CD4-positive, alpha-beta T cell treated with Interleukin-1 beta for 1 hour (primary cell): ENCODE results near the gene MAST4.
"Not testable (repeated sequence)": the region's sequence is repeated elsewhere in the genome, so short reads cannot be mapped to it uniquely, and the experiment has no call there.

Source experiments
- DNase-seq, 2 donors: peaks; one replicate each; pipeline ENCODE4 v3.0.0-alpha.2; 2020 to 2022

MAST4 gene

GRCh38 chr5:66652818-66653217 is 56.6 kb downstream of the MAST4 start:
- no peak for DNase-seq

DNA sequence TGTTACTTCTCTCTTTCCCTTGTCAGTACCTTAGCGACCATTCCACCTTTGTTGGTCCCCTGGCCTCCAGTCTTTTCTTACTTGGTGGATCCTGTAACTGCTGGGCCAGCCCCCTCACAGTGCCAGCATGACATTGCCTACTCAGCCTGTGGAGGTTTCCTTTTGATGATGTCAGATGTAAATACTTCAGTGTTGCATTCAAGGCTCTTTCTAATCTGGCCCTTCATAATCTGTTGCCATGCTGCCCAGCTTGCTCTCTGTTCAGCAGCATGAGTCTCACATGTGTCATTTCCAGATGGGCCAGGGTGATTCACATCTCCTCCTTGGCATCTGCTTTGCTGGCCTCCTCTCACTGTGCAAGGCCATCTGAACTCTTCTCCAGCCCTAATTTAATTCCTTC is 57.1 kb downstream of the MAST4 start:
- no peak for DNase-seq

DNA sequence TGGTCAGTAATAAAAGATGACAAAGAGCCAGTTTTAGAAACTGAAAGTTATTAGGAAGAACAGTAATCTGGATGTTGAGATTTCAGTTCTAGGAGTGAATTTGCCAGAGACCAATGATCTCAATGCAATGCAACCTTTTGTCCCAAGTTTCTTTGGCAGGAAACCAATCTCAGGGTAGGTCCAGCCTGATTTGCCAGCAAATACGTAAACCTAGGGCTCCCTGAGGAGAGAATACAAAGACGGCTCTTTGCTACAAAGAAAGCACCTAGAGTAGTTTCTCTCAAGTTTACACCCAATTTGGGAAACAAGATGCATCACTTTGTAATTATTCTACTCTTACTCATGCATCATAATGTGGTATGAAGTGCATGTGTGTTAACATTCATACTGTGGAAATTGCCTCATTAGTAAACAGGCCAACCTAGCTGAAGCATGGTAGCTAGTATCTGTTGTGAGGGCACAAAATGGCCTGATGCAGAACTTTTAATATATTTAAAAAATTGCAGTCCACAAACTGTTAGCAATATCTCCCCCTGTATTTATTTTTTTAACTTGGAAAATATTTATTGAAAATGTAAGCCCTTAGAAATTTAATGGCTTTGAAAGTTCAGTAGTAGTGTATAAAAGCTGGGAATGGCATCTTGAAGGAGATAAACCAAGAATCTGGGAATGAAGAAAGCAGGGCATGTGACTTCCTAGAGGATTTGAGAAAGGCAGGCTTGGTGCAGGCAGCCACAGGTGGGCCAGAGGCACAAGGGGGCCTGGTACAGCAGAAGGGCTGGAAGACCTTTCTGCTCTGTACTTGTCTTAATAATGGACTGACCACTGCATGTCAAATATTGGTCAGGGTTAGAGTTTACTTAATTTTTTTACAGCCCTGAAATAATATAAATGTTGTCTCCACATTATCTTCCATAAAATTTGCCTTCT is 59.5 kb downstream of the MAST4 start:
- no peak for DNase-seq

DNA sequence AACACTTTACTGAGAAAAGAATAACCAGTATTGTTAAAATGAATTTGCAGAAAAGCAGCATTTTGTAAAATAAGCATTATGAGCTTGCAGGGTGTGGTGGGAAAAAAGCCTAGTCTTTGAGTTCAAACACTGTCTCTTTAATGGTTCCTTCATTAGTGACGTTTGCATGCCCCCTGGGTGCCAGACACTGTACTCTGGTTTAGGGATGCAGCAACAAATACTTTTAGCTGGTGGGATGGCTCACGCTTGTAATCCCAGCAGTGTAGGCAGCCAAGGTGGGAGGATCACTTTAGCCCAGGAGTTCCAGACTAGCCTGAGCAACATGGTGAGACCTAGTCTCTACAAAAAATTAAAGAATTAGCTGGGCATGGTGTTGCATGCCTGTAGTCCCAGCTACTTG is 62.3 kb downstream of the MAST4 start:
- DNase-seq: no peak

DNA sequence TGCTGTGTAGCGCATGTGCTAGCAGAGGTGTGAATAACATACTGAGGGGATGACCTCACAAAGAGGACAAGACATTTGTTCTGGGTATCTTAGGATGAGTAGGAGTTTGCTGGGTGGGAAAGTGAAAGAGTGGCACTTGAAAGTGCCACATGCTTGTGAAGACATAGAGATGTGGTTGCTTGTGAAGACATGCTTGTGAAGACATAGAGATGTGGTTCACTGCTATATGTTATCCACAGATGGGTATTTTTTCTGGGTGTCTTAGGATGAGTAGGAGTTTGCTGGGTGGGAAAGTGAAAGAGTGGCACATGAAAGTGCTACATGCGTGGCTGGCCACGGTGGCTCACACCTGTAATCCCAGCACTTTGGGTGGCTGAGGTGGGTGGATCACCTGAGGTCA is 63.6 kb downstream of the MAST4 start:
- DNase-seq: no peak

- no peak for DNase-seq
Observed at GRCh38 chr5:66660396-66660795, 64.2 kb downstream of the MAST4 start.

- DNase-seq: no peak
Observed at GRCh38 chr5:66661149-66661548, 65.0 kb downstream of the MAST4 start.

DNA sequence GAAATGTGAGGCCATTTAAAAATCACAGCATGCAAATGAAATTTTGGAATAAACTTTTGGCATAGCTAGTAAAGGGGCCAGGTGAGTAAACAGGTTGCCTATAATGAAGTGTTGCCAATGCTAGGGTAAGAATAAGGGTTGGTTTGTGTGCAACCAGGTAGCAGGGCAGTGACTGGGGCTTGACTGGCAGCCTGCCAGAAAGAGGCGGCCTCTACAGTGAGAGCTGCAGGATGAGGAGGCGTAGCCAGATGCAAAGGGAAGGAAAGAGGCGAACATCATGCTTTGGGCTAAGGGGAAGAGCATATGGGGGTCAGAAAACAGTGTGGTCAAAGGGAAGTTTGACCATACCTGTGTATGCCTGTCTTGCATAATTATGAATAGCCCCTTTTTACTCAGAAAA is 70.6 kb downstream of the MAST4 start:
- no peak for DNase-seq

GRCh38 chr5:66669086-66669861 is 73.1 kb downstream of the MAST4 start:
- no peak for DNase-seq

DNA sequence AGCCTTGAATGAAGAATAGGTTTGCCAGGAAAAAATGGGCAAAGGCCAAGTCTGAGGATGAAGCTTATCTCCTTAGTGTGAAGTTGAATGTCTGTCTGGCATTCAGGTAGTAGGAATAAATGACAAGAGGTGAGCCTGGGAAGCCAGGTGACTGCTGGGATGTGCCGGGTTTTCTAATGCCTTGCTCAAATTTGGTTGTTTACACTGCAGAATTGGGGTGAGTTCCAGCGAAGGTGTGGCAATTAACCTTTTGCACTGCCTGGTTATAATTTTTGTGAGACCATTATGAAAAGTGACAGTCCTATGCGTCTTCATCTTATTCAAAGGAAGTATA is 73.6 kb downstream of the MAST4 start:
- DNase-seq: no peak

- DNase-seq: no peak
Observed at GRCh38 chr5:66671305-66671704, 75.1 kb downstream of the MAST4 start.

- no peak for DNase-seq
Observed at GRCh38 chr5:66674802-66675201, 78.6 kb downstream of the MAST4 start.

DNA sequence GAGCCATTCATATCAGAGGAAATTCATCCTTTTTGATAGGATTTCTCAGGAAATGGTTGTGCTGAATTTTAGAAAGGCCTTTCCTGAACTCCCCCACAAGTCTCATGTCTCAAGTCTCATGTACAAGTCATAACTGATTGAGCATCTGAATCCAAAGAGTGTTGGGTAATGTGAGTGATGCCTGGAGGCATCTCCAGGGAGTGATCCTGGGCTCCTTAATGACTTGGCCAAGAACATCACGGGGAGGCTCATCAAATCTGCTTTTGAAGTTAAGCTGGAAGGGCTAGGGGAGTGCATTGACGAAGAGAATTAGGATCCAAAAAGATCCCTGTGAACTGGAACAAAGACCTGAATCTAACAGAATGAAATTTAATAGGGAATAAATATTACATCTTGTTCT is 79.2 kb downstream of the MAST4 start:
- DNase-seq: no peak

DNA sequence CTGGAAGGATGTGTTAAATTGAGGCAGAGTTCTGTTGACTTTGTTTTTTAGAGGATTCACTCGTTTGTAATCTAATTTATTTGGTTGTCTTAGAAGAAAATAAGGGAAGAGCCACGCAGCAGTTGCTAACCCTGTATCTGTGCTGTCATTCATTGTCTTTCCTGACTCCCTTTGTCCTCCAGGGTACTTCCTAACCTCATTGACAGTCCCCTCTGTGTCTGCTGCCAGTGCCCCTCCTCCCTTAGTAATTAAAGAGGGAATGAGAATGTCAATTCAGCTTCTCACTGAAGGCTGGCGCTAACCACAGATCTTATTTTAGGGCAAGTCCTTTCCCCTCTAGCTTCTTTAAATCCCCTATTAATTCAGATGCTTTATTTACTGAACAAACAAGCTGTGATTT is 84.0 kb downstream of the MAST4 start:
- DNase-seq: no peak

DNA sequence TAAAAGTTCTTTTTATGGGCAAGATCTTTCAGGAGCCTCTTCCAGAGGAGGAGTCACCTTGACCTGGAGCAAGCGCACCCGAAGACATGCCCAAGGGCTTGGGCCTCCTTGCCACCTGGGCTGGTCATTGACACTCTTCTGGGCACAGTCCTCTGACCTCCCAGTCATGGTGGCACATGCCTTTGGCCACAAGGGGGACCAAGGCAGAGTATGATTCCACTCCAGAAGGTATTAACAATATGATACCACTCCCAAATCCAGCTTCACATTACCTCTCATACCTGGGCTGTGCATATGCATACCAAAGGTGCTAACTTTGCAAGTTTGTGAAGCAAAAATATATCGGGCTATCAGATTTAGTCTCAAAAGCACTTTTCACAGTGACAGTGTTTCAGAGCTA is 84.6 kb downstream of the MAST4 start:
- no peak for DNase-seq

- no peak for DNase-seq
Observed at GRCh38 chr5:66684663-66685062, 88.5 kb downstream of the MAST4 start.

- no peak for DNase-seq
Observed at GRCh38 chr5:66689522-66690220, 93.5 kb downstream of the MAST4 start.

DNA sequence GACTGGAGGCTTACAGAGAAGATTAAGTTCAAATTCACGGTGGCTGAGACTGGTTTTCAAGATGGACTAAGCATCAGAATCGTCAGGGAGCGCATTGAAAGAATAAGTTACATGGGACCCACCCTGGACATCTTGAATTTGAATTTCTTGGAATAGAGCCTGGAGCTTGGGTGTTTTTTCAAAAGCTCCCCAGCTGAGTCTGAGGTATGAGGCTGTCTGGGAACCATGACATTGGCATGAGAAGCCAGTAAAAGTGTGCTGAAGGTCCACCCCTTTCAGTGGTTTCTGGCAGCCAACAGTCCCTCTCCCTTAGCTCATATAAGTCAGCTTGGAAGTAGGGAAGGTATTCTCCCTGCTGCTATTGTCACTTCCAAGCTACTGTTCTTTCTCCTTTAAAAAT is 97.8 kb downstream of the MAST4 start:
- DNase-seq: no peak

DNA sequence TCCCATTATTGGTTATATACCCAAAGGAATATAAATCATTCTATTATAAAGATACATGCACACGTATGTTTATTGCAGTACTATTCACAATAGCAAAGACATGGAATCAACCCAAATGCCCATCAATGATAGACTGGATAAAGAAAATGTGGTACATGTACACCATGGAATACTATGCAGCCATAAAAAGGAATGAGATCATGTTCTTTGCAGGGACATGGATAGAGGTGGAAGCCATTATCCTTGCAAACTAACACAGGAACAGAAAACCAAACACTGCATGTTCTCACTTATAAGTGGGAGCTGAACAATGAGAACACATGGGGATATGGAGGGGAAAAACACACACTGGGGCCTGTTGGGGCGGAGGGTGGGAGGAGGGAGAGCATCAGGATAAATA is 99.6 kb downstream of the MAST4 start:
- not testable (repeated sequence) for DNase-seq

GRCh38 chr5:66697796-66698564 is 101.8 kb downstream of the MAST4 start:
- DNase-seq: no peak

DNA sequence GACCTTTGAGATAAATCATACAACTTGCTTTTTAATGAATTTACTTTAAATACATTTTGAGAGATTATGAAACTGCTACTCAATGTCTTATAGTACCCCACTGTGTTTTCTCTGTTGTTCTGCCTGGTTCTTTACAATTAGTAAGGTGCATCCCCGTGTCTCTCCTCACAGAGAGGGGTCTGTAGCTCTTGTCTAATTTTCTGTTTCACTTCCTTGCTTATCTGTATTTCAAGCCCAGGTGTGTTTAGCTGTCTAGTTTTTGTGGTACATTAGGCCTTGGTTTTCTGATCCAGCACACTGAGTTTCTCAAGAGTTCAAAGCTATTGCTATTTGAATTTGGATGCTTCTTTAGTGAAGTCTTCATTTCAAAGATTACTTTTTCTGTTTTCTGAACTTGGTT is 105.1 kb downstream of the MAST4 start:
- no peak for DNase-seq

GRCh38 chr5:66702426-66702825 is 106.2 kb downstream of the MAST4 start:
- DNase-seq: no peak
